Panc1 (cell line): ENCODE measurements around the gene NPTX1. TPM values are rescaled to one million over a fixed set of nuclear protein-coding genes. Genes with fewer than 3 reads are reported as not detected.

Experiments used
- ATAC-seq: fragments of 200-7000 bp; cut with Tn5 transposase; 2 replicates; pipeline ENCODE4 v1.9.1; 2020; ENCODE audit warnings: mild to moderate bottlenecking, moderate library complexity
- BruUV-seq: library from RNA; stranded (reverse); fragments of 400-500 nt; replicated peaks from 2 replicates; lab custom pipeline; 2021; lab: Mats Ljungman, UMichigan
- CTCF ChIA-PET: fragments of 300-600 bp; sonication (Branson Sonifier 250); formaldehyde crosslinking; loops from one replicate; lab custom pipeline; 2022; ENCODE audit warnings: antibody characterized with exemption; lab: Charles Lee
- POLR2A ChIA-PET: fragments of 300-600 bp; sonication (Branson Sonifier 250); formaldehyde crosslinking; loops from one replicate; lab custom pipeline; 2022; ENCODE audit warnings: antibody characterized with exemption; lab: Charles Lee
- DNase-seq: peaks from one replicate; pipeline ENCODE4 v3.0.0-alpha.2; 2010; ENCODE audit warnings: low read depth, low spot score
- H3K27ac ChIP-seq: 2 replicates; pipeline ENCODE4 v1.5.1; 2011; ENCODE audit warnings: mild to moderate bottlenecking, low read length, inconsistent platforms
- H3K27me3 ChIP-seq: fragments of 200-500 bp; sonication (Bioruptor generic); 2 replicates; pipeline ENCODE4 v1.6.0; 2014; ENCODE audit warnings: low read length, inconsistent platforms; ENCODE audit not compliant: control insufficient read depth, insufficient read depth
- H3K36me3 ChIP-seq: fragments of 200-500 bp; sonication (Bioruptor generic); 2 replicates; pipeline ENCODE4 v1.5.1; 2014; ENCODE audit warnings: inconsistent platforms, mild to moderate bottlenecking, low read length, moderate library complexity; ENCODE audit not compliant: control insufficient read depth, insufficient read depth
- H3K4me1 ChIP-seq: 2 replicates; pipeline ENCODE4 v1.5.1; 2011; ENCODE audit warnings: inconsistent platforms, mild to moderate bottlenecking, low read length, moderate library complexity; ENCODE audit not compliant: control insufficient read depth, insufficient read depth
- H3K4me3 ChIP-seq, 2 experiments: 2 replicates each; pipeline ENCODE4 v1.5.1; 2011 to 2012; ENCODE audit warnings: low read depth in 2 of 2, low read length in 2 of 2, mild to moderate bottlenecking in 2 of 2, inconsistent platforms in 1 of 2, moderate library complexity in 1 of 2
- H3K9me3 ChIP-seq: fragments of 200-500 bp; sonication (Bioruptor generic); 2 replicates; pipeline ENCODE4 v1.5.1; 2014; ENCODE audit warnings: low read depth, mild to moderate bottlenecking, inconsistent platforms, low read length, moderate library complexity; ENCODE audit not compliant: control insufficient read depth, insufficient read depth
- POLR2AphosphoS5 ChIP-seq: IDR thresholded peaks from 2 replicates; pipeline ENCODE4 v1.6.1; 2012; ENCODE audit warnings: mild to moderate bottlenecking, low read depth, low read length, moderate library complexity
- SIN3A ChIP-seq: IDR thresholded peaks from 2 replicates; pipeline ENCODE4 v1.6.1; 2012; ENCODE audit warnings: low read depth, mild to moderate bottlenecking, low read length, moderate library complexity, borderline replicate concordance; ENCODE audit not compliant: insufficient read depth
- TCF7L2 ChIP-seq: IDR thresholded peaks from 2 replicates; pipeline ENCODE4 v1.6.1; 2011; ENCODE audit warnings: mild to moderate bottlenecking, low read depth, low read length, inconsistent platforms
- in situ Hi-C: cut with HindIII; loops from 2 replicates; pipeline ENCODE4 v1.10.0; 2016; ENCODE audit warnings: low sequenced_read_pairs, low pct_unique_long_range_greater_than_20kb
- intact Hi-C: fragments of 100-400 bp; cut with micrococcal nuclease; formaldehyde crosslinking; loops from one replicate; pipeline ENCODE4 v1.10.0; 2022; ENCODE audit not compliant: unreplicated experiment
- total RNA-seq: library from RNA; stranded (reverse); gene quantifications from one replicate; pipeline ENCODE4 v1.2.1, GENCODE V29; 2021; ENCODE audit not compliant: unreplicated experiment
- TF ChIP-seq, protein P1 (sequence below): fragments of 450-650 bp; IDR thresholded peaks from 2 replicates; pipeline ENCODE4 v1.5.1; 2017; ENCODE audit warnings: mild to moderate bottlenecking
- TF ChIP-seq, protein P2 (sequence below), 2 experiments: IDR thresholded peaks; 2 replicates each; pipeline ENCODE4 v1.6.1; 2011 to 2012; ENCODE audit warnings: low read depth in 2 of 2, control low read depth in 1 of 2, low read length in 1 of 2, mild to moderate bottlenecking in 1 of 2, moderate library complexity in 1 of 2; ENCODE audit not compliant: insufficient read depth in 1 of 2

NPTX1 gene
- total RNA-seq, 1 experiment from 2014 or later: 1.1 TPM

DNA sequence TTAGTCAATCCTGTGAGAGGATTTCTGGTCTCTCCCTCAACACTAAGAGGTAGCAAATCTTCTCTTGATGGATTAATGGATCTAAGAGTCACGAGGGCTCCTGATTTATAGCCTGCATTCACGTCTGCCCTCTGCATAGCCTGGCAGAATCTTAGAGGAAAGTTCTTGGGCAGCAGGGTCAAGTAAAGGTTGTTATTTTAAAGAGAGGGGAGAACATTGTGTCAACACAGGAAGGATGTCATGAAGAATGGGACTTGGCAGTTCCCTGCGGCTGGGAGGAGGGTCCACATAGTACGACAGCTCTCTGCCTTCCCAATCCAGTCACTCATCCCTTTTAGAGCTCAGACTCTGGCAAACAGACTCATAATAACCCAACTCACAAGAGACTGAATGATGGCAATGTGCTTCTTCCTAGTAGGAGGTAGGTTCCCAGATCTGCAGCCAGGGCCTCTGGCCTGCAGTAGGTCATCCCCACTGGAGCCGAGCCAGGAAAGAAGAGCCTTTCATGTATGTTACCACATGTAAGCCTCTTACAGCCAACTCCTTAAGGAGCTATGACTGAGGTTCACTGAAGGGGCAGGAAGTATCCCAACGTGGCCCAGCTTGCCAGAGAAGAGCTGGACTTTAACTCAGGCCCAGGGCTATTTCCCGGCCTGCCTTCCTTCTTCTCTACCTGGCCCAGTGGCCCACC, 42.8 kb upstream of the NPTX1 start:
- DNase-seq (no peak), ATAC-seq (no peak)
- POLR2A ChIA-PET: interaction anchor here (0.6 kb wide), 1 partner anchor 54 kb away, joined by 3 read pairs; no protein-coding TSS in a partner anchor
- CTCF ChIA-PET: no interaction called here
- no TSS peak for BruUV-seq
- in situ Hi-C loops: no loop called here
- no peaks in the 10 kb centered on the region for H3K27me3 ChIP-seq
- no peaks in the 10 kb centered on the region for H3K36me3 ChIP-seq
- TF ChIP-seq, protein P1, sequence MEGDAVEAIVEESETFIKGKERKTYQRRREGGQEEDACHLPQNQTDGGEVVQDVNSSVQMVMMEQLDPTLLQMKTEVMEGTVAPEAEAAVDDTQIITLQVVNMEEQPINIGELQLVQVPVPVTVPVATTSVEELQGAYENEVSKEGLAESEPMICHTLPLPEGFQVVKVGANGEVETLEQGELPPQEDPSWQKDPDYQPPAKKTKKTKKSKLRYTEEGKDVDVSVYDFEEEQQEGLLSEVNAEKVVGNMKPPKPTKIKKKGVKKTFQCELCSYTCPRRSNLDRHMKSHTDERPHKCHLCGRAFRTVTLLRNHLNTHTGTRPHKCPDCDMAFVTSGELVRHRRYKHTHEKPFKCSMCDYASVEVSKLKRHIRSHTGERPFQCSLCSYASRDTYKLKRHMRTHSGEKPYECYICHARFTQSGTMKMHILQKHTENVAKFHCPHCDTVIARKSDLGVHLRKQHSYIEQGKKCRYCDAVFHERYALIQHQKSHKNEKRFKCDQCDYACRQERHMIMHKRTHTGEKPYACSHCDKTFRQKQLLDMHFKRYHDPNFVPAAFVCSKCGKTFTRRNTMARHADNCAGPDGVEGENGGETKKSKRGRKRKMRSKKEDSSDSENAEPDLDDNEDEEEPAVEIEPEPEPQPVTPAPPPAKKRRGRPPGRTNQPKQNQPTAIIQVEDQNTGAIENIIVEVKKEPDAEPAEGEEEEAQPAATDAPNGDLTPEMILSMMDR: no peak
- TF ChIP-seq POLR2AphosphoS5 (no peak), TCF7L2 (no peak), SIN3A (no peak)
- TF ChIP-seq, protein P2, sequence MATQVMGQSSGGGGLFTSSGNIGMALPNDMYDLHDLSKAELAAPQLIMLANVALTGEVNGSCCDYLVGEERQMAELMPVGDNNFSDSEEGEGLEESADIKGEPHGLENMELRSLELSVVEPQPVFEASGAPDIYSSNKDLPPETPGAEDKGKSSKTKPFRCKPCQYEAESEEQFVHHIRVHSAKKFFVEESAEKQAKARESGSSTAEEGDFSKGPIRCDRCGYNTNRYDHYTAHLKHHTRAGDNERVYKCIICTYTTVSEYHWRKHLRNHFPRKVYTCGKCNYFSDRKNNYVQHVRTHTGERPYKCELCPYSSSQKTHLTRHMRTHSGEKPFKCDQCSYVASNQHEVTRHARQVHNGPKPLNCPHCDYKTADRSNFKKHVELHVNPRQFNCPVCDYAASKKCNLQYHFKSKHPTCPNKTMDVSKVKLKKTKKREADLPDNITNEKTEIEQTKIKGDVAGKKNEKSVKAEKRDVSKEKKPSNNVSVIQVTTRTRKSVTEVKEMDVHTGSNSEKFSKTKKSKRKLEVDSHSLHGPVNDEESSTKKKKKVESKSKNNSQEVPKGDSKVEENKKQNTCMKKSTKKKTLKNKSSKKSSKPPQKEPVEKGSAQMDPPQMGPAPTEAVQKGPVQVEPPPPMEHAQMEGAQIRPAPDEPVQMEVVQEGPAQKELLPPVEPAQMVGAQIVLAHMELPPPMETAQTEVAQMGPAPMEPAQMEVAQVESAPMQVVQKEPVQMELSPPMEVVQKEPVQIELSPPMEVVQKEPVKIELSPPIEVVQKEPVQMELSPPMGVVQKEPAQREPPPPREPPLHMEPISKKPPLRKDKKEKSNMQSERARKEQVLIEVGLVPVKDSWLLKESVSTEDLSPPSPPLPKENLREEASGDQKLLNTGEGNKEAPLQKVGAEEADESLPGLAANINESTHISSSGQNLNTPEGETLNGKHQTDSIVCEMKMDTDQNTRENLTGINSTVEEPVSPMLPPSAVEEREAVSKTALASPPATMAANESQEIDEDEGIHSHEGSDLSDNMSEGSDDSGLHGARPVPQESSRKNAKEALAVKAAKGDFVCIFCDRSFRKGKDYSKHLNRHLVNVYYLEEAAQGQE (IDR thresholded peaks at IDR 0.05; ENCODE audit: insufficient read depth in 1 of 2, low read depth in 2 of 2, low read length in 1 of 2): no peak
- no peak overlapping the region for H3K4me3 ChIP-seq
- H3K9me3 ChIP-seq: no peaks in the 10 kb centered on the region
- no peaks in the 10 kb centered on the region for H3K4me1 ChIP-seq
- no peak overlapping the region for H3K27ac ChIP-seq
- intact Hi-C loops: no loop called here

DNA sequence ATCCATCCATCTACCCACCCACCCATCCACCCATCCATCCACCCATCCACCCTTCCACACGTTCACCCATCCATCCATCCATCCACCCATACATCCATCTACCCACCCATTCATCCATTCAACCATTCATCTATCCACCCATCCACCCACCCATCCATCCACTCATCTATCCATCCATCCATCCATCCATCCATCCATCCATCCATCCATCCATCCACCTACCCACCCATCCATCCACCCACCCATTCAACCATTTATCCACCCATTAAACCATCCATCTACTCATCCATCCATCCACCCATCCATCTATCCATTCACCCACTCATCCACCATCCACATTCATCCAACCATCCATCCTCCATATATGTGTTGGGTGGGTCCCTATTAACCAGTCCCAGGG, 42.0 kb upstream of the NPTX1 start:
- DNase-seq: no peak
- CTCF ChIA-PET: no interaction called here

More for the DNA sequence above, 42.0 kb upstream of the NPTX1 start:
- Histone ChIP-seq H3K36me3 (no peaks in the 10 kb centered on the region), H3K4me1 (no peaks in the 10 kb centered on the region), H3K9me3 (no peaks in the 10 kb centered on the region), H3K27me3 (no peaks in the 10 kb centered on the region), H3K4me3 (no peak overlapping the region), H3K27ac (no peak overlapping the region)
- POLR2A ChIA-PET: no interaction called here
- no TSS peak for BruUV-seq
- ATAC-seq: no peak
- intact Hi-C loops (no loop called here), in situ Hi-C loops (no loop called here)
- TF ChIP-seq SIN3A: no peak
- no peak for TF ChIP-seq TCF7L2
- TF ChIP-seq, protein P1: no peak
- TF ChIP-seq POLR2AphosphoS5: no peak
